ENCODE measurements around the gene MPG.
A peak's percentile ranks its signal among the peaks of the same experiment; 100 is the strongest.

Gene MPG

GRCh38 chr16:54237-54581, 23.8 kb upstream of the MPG start:
- DNase-seq (ENCODE audit: low read depth): no peak
- TF ChIP-seq, protein P1, sequence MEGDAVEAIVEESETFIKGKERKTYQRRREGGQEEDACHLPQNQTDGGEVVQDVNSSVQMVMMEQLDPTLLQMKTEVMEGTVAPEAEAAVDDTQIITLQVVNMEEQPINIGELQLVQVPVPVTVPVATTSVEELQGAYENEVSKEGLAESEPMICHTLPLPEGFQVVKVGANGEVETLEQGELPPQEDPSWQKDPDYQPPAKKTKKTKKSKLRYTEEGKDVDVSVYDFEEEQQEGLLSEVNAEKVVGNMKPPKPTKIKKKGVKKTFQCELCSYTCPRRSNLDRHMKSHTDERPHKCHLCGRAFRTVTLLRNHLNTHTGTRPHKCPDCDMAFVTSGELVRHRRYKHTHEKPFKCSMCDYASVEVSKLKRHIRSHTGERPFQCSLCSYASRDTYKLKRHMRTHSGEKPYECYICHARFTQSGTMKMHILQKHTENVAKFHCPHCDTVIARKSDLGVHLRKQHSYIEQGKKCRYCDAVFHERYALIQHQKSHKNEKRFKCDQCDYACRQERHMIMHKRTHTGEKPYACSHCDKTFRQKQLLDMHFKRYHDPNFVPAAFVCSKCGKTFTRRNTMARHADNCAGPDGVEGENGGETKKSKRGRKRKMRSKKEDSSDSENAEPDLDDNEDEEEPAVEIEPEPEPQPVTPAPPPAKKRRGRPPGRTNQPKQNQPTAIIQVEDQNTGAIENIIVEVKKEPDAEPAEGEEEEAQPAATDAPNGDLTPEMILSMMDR (conservative IDR thresholded peaks at IDR 0.05; ENCODE audit: low read depth, low read length): no peak
- H3K4me3 ChIP-seq (ENCODE audit: low read length): peak overlapping the region; percentile 78

- TF ChIP-seq, protein P1 (conservative IDR thresholded peaks at IDR 0.05; ENCODE audit: low read depth, low read length): no peak
- DNase-seq (ENCODE audit: low read depth): no peak
- no peak overlapping the region for H3K4me3 ChIP-seq (ENCODE audit: low read length)
These were observed 22.4 kb upstream of the MPG start for GRCh38 chr16:55571-56136.

DNA sequence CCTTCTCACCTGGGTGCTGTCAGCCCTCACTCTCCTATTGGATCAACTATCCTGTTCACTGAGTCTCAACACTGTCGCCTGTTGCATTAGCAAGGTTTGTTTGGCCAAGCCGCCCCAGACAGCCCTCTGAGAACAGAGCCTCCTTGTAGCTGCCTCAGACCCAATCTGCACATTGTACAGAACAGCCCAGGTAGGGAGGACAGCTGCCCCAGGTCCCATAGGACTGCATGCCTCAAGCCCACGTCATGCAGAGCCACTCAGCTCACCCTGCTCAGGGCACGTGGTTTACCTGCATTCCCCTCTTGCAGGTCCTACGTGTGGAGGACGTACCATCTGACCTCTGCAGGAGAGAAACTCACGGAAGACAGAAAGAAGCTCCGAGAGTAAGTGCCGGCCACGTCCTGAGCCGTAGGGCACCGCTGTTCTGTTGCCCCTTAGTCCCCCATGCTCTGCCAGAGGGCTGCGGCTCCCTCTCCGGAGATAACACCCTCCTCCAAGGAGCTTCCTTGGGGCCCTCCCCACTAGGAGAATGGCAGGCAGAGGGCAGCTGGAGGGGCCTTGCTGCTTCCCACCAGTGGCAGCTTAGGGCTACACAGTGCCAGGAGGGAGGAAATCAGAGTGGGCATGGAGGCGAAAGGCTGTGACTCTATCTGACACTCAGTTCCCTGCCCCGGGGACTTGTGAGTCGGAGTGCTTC, 21.6 kb upstream of the MPG start:
- TF ChIP-seq, protein P1 (conservative IDR thresholded peaks at IDR 0.05; ENCODE audit: low read depth, low read length): no peak
- H3K4me3 ChIP-seq (ENCODE audit: low read length): no peak overlapping the region
- no peak for DNase-seq (ENCODE audit: low read depth)

- no peak for DNase-seq (ENCODE audit: low read depth)
- no peak overlapping the region for H3K4me3 ChIP-seq (ENCODE audit: low read length)
- TF ChIP-seq, protein P1 (conservative IDR thresholded peaks at IDR 0.05; ENCODE audit: low read depth, low read length): no peak
These were observed 20.3 kb upstream of the MPG start for GRCh38 chr16:57711-58110.

DNA sequence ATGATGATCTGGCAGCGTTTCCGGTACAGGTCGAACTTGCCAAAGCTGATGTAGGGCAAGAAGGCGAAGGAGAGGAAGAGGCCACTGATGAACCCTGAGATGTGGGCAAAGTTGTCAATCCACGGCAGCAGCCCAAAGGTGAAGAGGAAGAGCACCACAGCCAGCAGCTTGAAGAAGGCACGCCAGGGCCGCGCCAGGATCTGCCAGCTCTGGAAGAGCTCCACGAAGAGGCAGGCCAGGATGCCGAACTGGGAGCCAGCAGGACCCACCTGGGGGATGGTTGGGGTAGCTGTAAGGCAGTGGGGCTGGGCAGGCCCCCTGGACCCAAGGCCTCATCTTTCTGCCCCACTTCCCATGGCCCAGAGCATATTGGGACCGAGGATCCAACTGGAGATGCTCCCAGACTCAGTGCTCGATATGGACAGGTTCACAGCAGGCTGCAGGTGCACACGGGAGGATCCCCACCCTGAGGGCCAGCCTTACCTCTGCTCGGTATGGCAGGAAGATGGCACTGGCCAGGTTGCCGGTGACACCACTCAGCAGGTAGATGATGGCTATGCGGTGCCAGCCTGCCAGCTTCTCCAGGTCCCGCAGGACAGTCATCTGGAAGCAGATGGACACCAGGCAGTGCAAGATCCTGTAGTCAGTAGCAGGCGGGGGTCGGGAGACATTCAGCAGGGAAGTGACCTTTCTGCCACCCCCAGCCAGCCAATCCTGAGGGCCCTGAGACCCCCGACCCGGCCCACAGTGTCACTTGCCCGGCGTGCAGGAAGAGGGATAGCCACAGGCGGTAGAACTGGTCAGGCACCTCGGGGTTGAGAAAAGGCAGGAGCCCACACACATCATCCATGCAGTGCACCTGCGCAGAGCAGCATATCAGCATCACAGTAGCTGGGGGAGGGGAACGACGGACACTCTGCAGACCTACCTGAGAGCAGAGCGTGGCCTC, 19.3 kb upstream of the MPG start:
- TF ChIP-seq, protein P1 (conservative IDR thresholded peaks at IDR 0.05; ENCODE audit: low read depth, low read length): no peak
- DNase-seq (ENCODE audit: low read depth): no peak
- no peak overlapping the region for H3K4me3 ChIP-seq (ENCODE audit: low read length)

- no peak overlapping the region for H3K4me3 ChIP-seq (ENCODE audit: low read length)
These were observed 18.5 kb upstream of the MPG start for GRCh38 chr16:59440-60059.

More at GRCh38 chr16:59440-60059, 18.5 kb upstream of the MPG start:
- no peak for DNase-seq (ENCODE audit: low read depth)
- TF ChIP-seq, protein P1 (conservative IDR thresholded peaks at IDR 0.05; ENCODE audit: low read depth, low read length): no peak
